ENCODE results near the gene IPPK. TPM values are rescaled to one million over a fixed set of nuclear protein-coding genes. Genes with fewer than 3 reads are reported as not detected.

The IPPK gene
- total and polyA plus RNA-seq, 2 donors (not counting 1 experiment from before 2014, with no cell fraction given): 6.8 to 8.7 TPM

GRCh38 chr9:92709240-92709639 is 39.3 kb upstream of the IPPK start:
- Histone ChIP-seq H3K27me3 (replicated peaks in 1 of 4; ENCODE audit: control extremely low read depth in 1 of 4, control insufficient read depth in 3 of 4, insufficient read depth in 4 of 4, low read length in 3 of 4) (no peaks in the 10 kb centered on the region), H3K27ac (ENCODE audit: low read length in 2 of 2) (no peak overlapping the region), H4K20me1 (ENCODE audit: control insufficient read depth, insufficient read depth, low read length, poor library complexity, severe bottlenecking) (peaks cover 16% of the 10 kb centered on the region), H3K4me1 (ENCODE audit: control insufficient read depth in 2 of 2, insufficient read depth in 2 of 2, low read length in 2 of 2) (peaks cover 16 to 23% of the 10 kb centered on the region in 2 donors), H3K36me3 (replicated peaks in 1 of 2; ENCODE audit: control extremely low read depth in 1 of 2, control insufficient read depth in 1 of 2, extremely low read depth in 1 of 2, insufficient read depth in 2 of 2, low read length in 1 of 2) (peaks cover 0 to 42% of the 10 kb centered on the region in 2 experiments), H3K4me3 (ENCODE audit: control extremely low read depth in 1 of 5, extremely low read depth in 1 of 5, insufficient read depth in 1 of 5, low read depth in 2 of 5, low read length in 4 of 5) (no peak overlapping the region), H3K9ac (ENCODE audit: low read length) (no peak overlapping the region), H3K9me3 (ENCODE audit: control extremely low read depth in 1 of 3, control insufficient read depth in 2 of 3, insufficient read depth in 1 of 3, low read length in 2 of 3) (no peaks in the 10 kb centered on the region), H2AFZ (ENCODE audit: insufficient read depth, low read depth, low read length, poor library complexity, severe bottlenecking) (no peak overlapping the region), H3K79me2 (ENCODE audit: control insufficient read depth, insufficient read depth, low read length) (peaks cover 4% of the 10 kb centered on the region), H3K4me2 (replicated peaks; ENCODE audit: low read depth, low read length, poor library complexity, severe bottlenecking) (no peak overlapping the region)
- ChIA-PET POLR2A (no interaction called here), CTCF (interaction anchor here (0.7 to 1.2 kb wide), 2 partner anchors 9 to 20 kb away, joined by 3 read pairs; no protein-coding TSS in a partner anchor)
- H3K27ac Mint-ChIP-seq: no peak overlapping the region
- TF ChIP-seq EZH2 (IDR thresholded peaks at IDR 0.05; ENCODE audit: borderline replicate concordance, insufficient read depth, low read depth, low read length, poor library complexity, severe bottlenecking) (no peak), CTCF (IDR thresholded peaks at IDR 0.05) (no peak)
- DNase-seq (no peak), ATAC-seq (ENCODE audit: low read depth) (no peak)
- no peaks in the 10 kb centered on the region for H3K9me3 Mint-ChIP-seq (ENCODE audit: insufficient read depth)
- peaks cover 21% of the 10 kb centered on the region for H3K4me1 Mint-ChIP-seq
- no peaks in the 10 kb centered on the region for H3K27me3 Mint-ChIP-seq
- intact Hi-C loops (cut with micrococcal nuclease): no loop called here
- H3K4me3 Mint-ChIP-seq: no peak overlapping the region

- H3K36me3 ChIP-seq (replicated peaks in 1 of 2; ENCODE audit: control extremely low read depth in 1 of 2, control insufficient read depth in 1 of 2, extremely low read depth in 1 of 2, insufficient read depth in 2 of 2, low read length in 1 of 2): peaks cover 0 to 25% of the 10 kb centered on the region in 2 experiments
- no peak overlapping the region for H2AFZ ChIP-seq (ENCODE audit: insufficient read depth, low read depth, low read length, poor library complexity, severe bottlenecking)
- DNase-seq (no peak), ATAC-seq (ENCODE audit: low read depth) (no peak)
- no peak for TF ChIP-seq CTCF (IDR thresholded peaks at IDR 0.05)
- no peak for TF ChIP-seq EZH2 (IDR thresholded peaks at IDR 0.05; ENCODE audit: borderline replicate concordance, insufficient read depth, low read depth, low read length, poor library complexity, severe bottlenecking)
- H3K4me3 Mint-ChIP-seq: no peak overlapping the region
- intact Hi-C loops (cut with micrococcal nuclease): no loop called here
- H3K4me2 ChIP-seq (replicated peaks; ENCODE audit: low read depth, low read length, poor library complexity, severe bottlenecking): no peak overlapping the region
- H3K27ac ChIP-seq (ENCODE audit: low read length in 2 of 2): no peak overlapping the region
- H3K4me1 ChIP-seq (ENCODE audit: control insufficient read depth in 2 of 2, insufficient read depth in 2 of 2, low read length in 2 of 2): peaks cover 13% of the 10 kb centered on the region in 2 donors
- no peak overlapping the region for H3K9ac ChIP-seq (ENCODE audit: low read length)
- H3K27me3 ChIP-seq (replicated peaks in 1 of 4; ENCODE audit: control extremely low read depth in 1 of 4, control insufficient read depth in 3 of 4, insufficient read depth in 4 of 4, low read length in 3 of 4): no peaks in the 10 kb centered on the region
- H3K9me3 Mint-ChIP-seq (ENCODE audit: insufficient read depth): no peaks in the 10 kb centered on the region
- no peaks in the 10 kb centered on the region for H3K79me2 ChIP-seq (ENCODE audit: control insufficient read depth, insufficient read depth, low read length)
- peaks cover 11% of the 10 kb centered on the region for H4K20me1 ChIP-seq (ENCODE audit: control insufficient read depth, insufficient read depth, low read length, poor library complexity, severe bottlenecking)
- H3K4me3 ChIP-seq (ENCODE audit: control extremely low read depth in 1 of 5, extremely low read depth in 1 of 5, insufficient read depth in 1 of 5, low read depth in 2 of 5, low read length in 4 of 5): no peak overlapping the region
- CTCF ChIA-PET: interaction anchor here (1.0 kb wide), 1 partner anchor 83 kb away, joined by 3 read pairs; no protein-coding TSS in a partner anchor
- no peaks in the 10 kb centered on the region for H3K27me3 Mint-ChIP-seq
- peaks cover 13% of the 10 kb centered on the region for H3K4me1 Mint-ChIP-seq
- H3K9me3 ChIP-seq (ENCODE audit: control extremely low read depth in 1 of 3, control insufficient read depth in 2 of 3, insufficient read depth in 1 of 3, low read length in 2 of 3): no peaks in the 10 kb centered on the region
- no peak overlapping the region for H3K27ac Mint-ChIP-seq
- POLR2A ChIA-PET: no interaction called here
Observed at GRCh38 chr9:92707530-92707929, 37.6 kb upstream of the IPPK start.
